GM12878 (cell line): ENCODE measurements around the gene PLPP2. TPM values are rescaled to one million over a fixed set of nuclear protein-coding genes. Genes with fewer than 3 reads are reported as not detected.

Experiments used
- ATAC-seq: fragments of 200-7000 bp; cut with Tn5 transposase; 3 replicates; pipeline ENCODE4 v1.9.1; 2020; ENCODE audit warnings: mild to moderate bottlenecking, moderate library complexity
- BruUV-seq: library from RNA; stranded (reverse); fragments of 400-500 nt; replicated peaks from 2 replicates; lab custom pipeline; 2021; lab: Mats Ljungman, UMichigan
- CTCF ChIA-PET: fragments of 300-600 bp; sonication (Branson Sonifier 250); formaldehyde crosslinking; extraction: SDS; loops from one replicate; lab custom pipeline; 2021; ENCODE audit warnings: inconsistent platforms; lab: Yijun Ruan, JAX
- POLR2A ChIA-PET: fragments of 350-600 bp; formaldehyde crosslinking; extraction: SDS; loops from one replicate; lab custom pipeline; 2021; ENCODE audit warnings: inconsistent platforms; lab: Charles Lee
- RAD21 ChIA-PET: fragments of 300-600 bp; sonication (Branson Sonifier 250); formaldehyde crosslinking; loops from one replicate; lab custom pipeline; 2023; ENCODE audit warnings: antibody characterized with exemption; ENCODE audit not compliant: unreplicated experiment; lab: Charles Lee
- SMC1A ChIA-PET: fragments of 300-600 bp; sonication (Branson Sonifier 250); formaldehyde crosslinking; loops from one replicate; lab custom pipeline; 2023; ENCODE audit not compliant: unreplicated experiment, uncharacterized antibody; lab: Charles Lee
- DNase-seq: peaks from one replicate; pipeline ENCODE4 v3.0.0-alpha.2; 2011; ENCODE audit warnings: low read depth, low spot score
- FAIRE-seq: peaks from 3 replicates; lab custom pipeline; 2011; peaks lifted over from hg19 to GRCh38; lab: Jason Lieb, UNC
- H2AFZ ChIP-seq: 2 replicates; pipeline ENCODE4 v1.6.0; 2011; ENCODE audit warnings: low read depth, low read length, control low read depth; ENCODE audit not compliant: control insufficient read depth
- H3K27ac ChIP-seq: 2 replicates; pipeline ENCODE4 v1.5.1; 2011; ENCODE audit warnings: control low read depth; ENCODE audit not compliant: control insufficient read depth, insufficient read depth
- H3K27me3 ChIP-seq, 2 experiments: replicated peaks in 1 of 2; 2 replicates each; pipeline versions ENCODE4 v1.6.0 to v1.6.1; 2011; ENCODE audit warnings: low read length in 1 of 2; ENCODE audit not compliant: control insufficient read depth in 2 of 2, insufficient read depth in 2 of 2
- H3K36me3 ChIP-seq, 2 experiments: 2 replicates each; pipeline ENCODE4 v1.5.1; 2011; ENCODE audit warnings: low read length in 1 of 2; ENCODE audit not compliant: control insufficient read depth in 2 of 2, insufficient read depth in 2 of 2
- H3K4me1 ChIP-seq: 2 replicates; pipeline ENCODE4 v1.6.1; 2011; ENCODE audit warnings: mild to moderate bottlenecking, low read length, moderate library complexity, mixed read lengths; ENCODE audit not compliant: control insufficient read depth, insufficient read depth
- H3K4me2 ChIP-seq: 2 replicates; pipeline ENCODE4 v1.6.0; 2011; ENCODE audit warnings: control low read depth; ENCODE audit not compliant: control insufficient read depth, insufficient read depth
- H3K4me3 ChIP-seq: fragments of 200-600 bp; sonication (generic); 2 replicates; pipeline ENCODE4 v1.5.1; 2016
- H3K79me2 ChIP-seq: 2 replicates; pipeline ENCODE4 v1.6.0; 2011; ENCODE audit warnings: low read length; ENCODE audit not compliant: control insufficient read depth, insufficient read depth
- H3K9ac ChIP-seq: 2 replicates; pipeline ENCODE4 v1.8.0; 2011; ENCODE audit warnings: low read length, control low read depth, mixed read lengths; ENCODE audit not compliant: control insufficient read depth, insufficient read depth
- H3K9me3 ChIP-seq: replicated peaks from 3 replicates; pipeline ENCODE4 v1.5.1; 2011; ENCODE audit warnings: mild to moderate bottlenecking, low read length; ENCODE audit not compliant: control insufficient read depth, insufficient read depth
- H4K20me1 ChIP-seq: 2 replicates; pipeline ENCODE4 v1.6.0; 2011; ENCODE audit not compliant: control insufficient read depth, insufficient read depth
- BACH1 ChIP-seq: fragments of 450-650 bp; IDR thresholded peaks from 2 replicates; pipeline ENCODE4 v1.6.1; 2017; ENCODE audit warnings: mild to moderate bottlenecking, borderline replicate concordance
- CTCF ChIP-seq, 3 experiments: IDR thresholded peaks in 2 of 3; conservative IDR thresholded peaks in 1 of 3; 2 replicates each; pipeline ENCODE4 v1.5.1; 2011; ENCODE audit warnings: low read depth in 3 of 3, low read length in 3 of 3, mild to moderate bottlenecking in 3 of 3, control low read depth in 2 of 3, moderate library complexity in 2 of 3, inconsistent platforms in 1 of 3, mixed read lengths in 1 of 3; ENCODE audit not compliant: control insufficient read depth in 2 of 3, insufficient read depth in 1 of 3; ENCODE audit errors: extremely low read depth in 1 of 3
- DPF2 ChIP-seq: fragments of 450-650 bp; IDR thresholded peaks from 2 replicates; pipeline ENCODE4 v1.6.1; 2017; ENCODE audit warnings: mild to moderate bottlenecking
- EED ChIP-seq: sonication (generic); IDR thresholded peaks from 2 replicates; pipeline ENCODE4 v1.6.1; 2016; ENCODE audit warnings: antibody characterized with exemption, low read depth
- GATAD2B ChIP-seq: fragments of 450-650 bp; conservative IDR thresholded peaks from 2 replicates; pipeline ENCODE4 v1.6.1; 2017; ENCODE audit warnings: low read depth, mild to moderate bottlenecking, moderate library complexity
- NFYA ChIP-seq: IDR thresholded peaks from 2 replicates; pipeline ENCODE4 v1.6.1; 2011; ENCODE audit warnings: low read depth, mild to moderate bottlenecking, low read length, improper control_type of control experiment, borderline replicate concordance
- ZBED1 ChIP-seq: IDR thresholded peaks from 2 replicates; pipeline ENCODE4 v1.6.1; 2016; ENCODE audit warnings: borderline replicate concordance
- ZSCAN29 ChIP-seq: fragments of 450-650 bp; IDR thresholded peaks from 2 replicates; pipeline ENCODE4 v1.6.1; 2017; ENCODE audit warnings: mild to moderate bottlenecking, moderate library complexity
- WGBS: methylation state at CpG from one replicate; pipeline ENCODE4 v1.1.6; 2016; ENCODE audit warnings: low lambda C conversion rate; ENCODE audit not compliant: insufficient replicate concordance, insufficient coverage; ENCODE audit errors: missing lambda C conversion rate; 5-methylcytosine and 5-hydroxymethylcytosine counted together
- in situ Hi-C: fragments of 300-500 bp; cut with MboI; formaldehyde crosslinking; loops from 9 replicates; pipeline ENCODE4 v1.14.3; 2018; ENCODE audit warnings: mixed read lengths
- intact Hi-C: fragments of 100-400 bp; cut with micrococcal nuclease; formaldehyde crosslinking; loops from one replicate; pipeline ENCODE4 v1.14.2; 2022; ENCODE audit not compliant: unreplicated experiment
- polyA plus RNA-seq, 11 experiments: library from polyadenylated mRNA; depleted of rRNA in 4 of 11; unstranded in 6 of 11; stranded (reverse) in 5 of 11; fragments of >200 nt; fragmentation: Nextera tagmentation in 4 of 11; fragmentation: Illumina TruSeq in 1 of 11; extraction: Ambion mirVana in 4 of 11; extraction: Trizol in 1 of 11; gene quantifications; 1 replicate in 1 of 11; 2 replicates in 10 of 11; pipeline versions ENCODE4 v1.2.1 to v1.2.3, GENCODE V29; 2011 to 2016; ENCODE audit warnings: inconsistent platforms in 2 of 11, missing spikeins in 2 of 11, low read depth in 1 of 11
- total RNA-seq, 4 experiments: library from RNA; depleted of rRNA in 3 of 4; stranded (reverse); fragments of >200 nt in 3 of 4; fragmentation: Illumina TruSeq in 1 of 4; extraction: Trizol in 1 of 4; gene quantifications; 2 replicates each; pipeline versions ENCODE4 v1.2.1 to v1.2.3, GENCODE V29; 2013 to 2021
- TF ChIP-seq, protein P1 (sequence below): IDR thresholded peaks from 2 replicates; pipeline ENCODE4 v1.6.1; 2011; ENCODE audit warnings: mild to moderate bottlenecking, low read depth, low read length, moderate library complexity; ENCODE audit not compliant: insufficient replicate concordance

The PLPP2 gene
- total and polyA plus RNA-seq, 10 of the 15 experiments (the other 5 are each of a cell fraction or from before 2014, with no cell fraction given), result 0.04 to 0.62 (median 0.14) TPM; not detected in 7

- SMC1A ChIA-PET, result no interaction called here
- intact Hi-C loops, result no loop called here
- H4K20me1 ChIP-seq, result no peaks in the 10 kb centered on the region
- no peak overlapping the region for H3K4me3 ChIP-seq
- no peak overlapping the region for H2AFZ ChIP-seq
- TF ChIP-seq ZBED1 (no peak), NFYA (no peak), ZSCAN29 (no peak), BACH1 (no peak), EED (no peak), CTCF (IDR thresholded peaks at IDR 0.05 in 2 of 3, conservative IDR thresholded peaks at IDR 0.05 in 1 of 3; ENCODE audit: control insufficient read depth in 2 of 3, extremely low read depth in 1 of 3, insufficient read depth in 1 of 3, low read depth in 3 of 3, low read length in 3 of 3) (no peak), DPF2 (no peak), GATAD2B (no peak)
- TF ChIP-seq, protein P1, sequence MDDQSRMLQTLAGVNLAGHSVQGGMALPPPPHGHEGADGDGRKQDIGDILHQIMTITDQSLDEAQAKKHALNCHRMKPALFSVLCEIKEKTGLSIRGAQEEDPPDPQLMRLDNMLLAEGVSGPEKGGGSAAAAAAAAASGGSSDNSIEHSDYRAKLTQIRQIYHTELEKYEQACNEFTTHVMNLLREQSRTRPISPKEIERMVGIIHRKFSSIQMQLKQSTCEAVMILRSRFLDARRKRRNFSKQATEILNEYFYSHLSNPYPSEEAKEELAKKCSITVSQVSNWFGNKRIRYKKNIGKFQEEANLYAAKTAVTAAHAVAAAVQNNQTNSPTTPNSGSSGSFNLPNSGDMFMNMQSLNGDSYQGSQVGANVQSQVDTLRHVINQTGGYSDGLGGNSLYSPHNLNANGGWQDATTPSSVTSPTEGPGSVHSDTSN, result no peak
- TF ChIP-seq, all 136 proteins: peak for 0
- ChIA-PET POLR2A (no interaction called here), CTCF (no interaction called here), RAD21 (no interaction called here)
- no peaks in the 10 kb centered on the region for H3K36me3 ChIP-seq
- in situ Hi-C loops, result no loop called here
- no peak for ATAC-seq
- 4% methylated on average over 39 of the region's 51 CpGs for WGBS
- H3K27me3 ChIP-seq, result peaks cover 0 to 6% of the 10 kb centered on the region in 2 experiments; a peak in 2 of 4 replicates
- no peak overlapping the region for H3K27ac ChIP-seq
- no peak for FAIRE-seq
- no peak overlapping the region for H3K4me2 ChIP-seq
- H3K79me2 ChIP-seq, result no peaks in the 10 kb centered on the region
- DNase-seq, result no peak
- no peaks in the 10 kb centered on the region for H3K9me3 ChIP-seq
- no TSS peak for BruUV-seq
- H3K4me1 ChIP-seq, result no peaks in the 10 kb centered on the region
- H3K9ac ChIP-seq, result no peak overlapping the region
Observed at GRCh38 chr19:290372-291005, 714 bp downstream of the PLPP2 start.
